Astrocyte of the spinal cord (primary cell): Measurements from ENCODE around the gene SCFD2.

Source experiments
- DNase-seq: peaks from one replicate; pipeline ENCODE4 v3.0.0; 2011; ENCODE audit warnings: low read depth, low spot score
- H3K4me3 ChIP-seq: 2 replicates; pipeline ENCODE4 v1.5.1; 2011; ENCODE audit warnings: low read depth, mild to moderate bottlenecking, low read length, moderate library complexity
- CTCF ChIP-seq: IDR thresholded peaks from 2 replicates; pipeline ENCODE4 v1.5.1; 2012; ENCODE audit warnings: low read depth, mild to moderate bottlenecking, low read length, inconsistent platforms
- in situ Hi-C: cut with HindIII; loops from 2 replicates; pipeline ENCODE4 v1.10.0; 2017; ENCODE audit warnings: low sequenced_read_pairs

SCFD2 gene

GRCh38 chr4:52892880-52893279, 473.0 kb downstream of the SCFD2 start:
- no peak for TF ChIP-seq CTCF
- no peak overlapping the region for H3K4me3 ChIP-seq
- no peak for DNase-seq
- in situ Hi-C loops, result no loop called here

GRCh38 chr4:52891743-52892142, 474.1 kb downstream of the SCFD2 start:
- no peak for TF ChIP-seq CTCF
- no peak for DNase-seq
- in situ Hi-C loops, result no loop called here
- no peak overlapping the region for H3K4me3 ChIP-seq

- no peak for DNase-seq
- no peak for TF ChIP-seq CTCF
- in situ Hi-C loops, result no loop called here
- no peak overlapping the region for H3K4me3 ChIP-seq
Measured at GRCh38 chr4:52890521-52890791, 475.4 kb downstream of the SCFD2 start.

- in situ Hi-C loops, result no loop called here
- TF ChIP-seq CTCF, result no peak
- DNase-seq, result no peak
- no peak overlapping the region for H3K4me3 ChIP-seq
Measured at GRCh38 chr4:52889778-52890520, 475.9 kb downstream of the SCFD2 start.

GRCh38 chr4:52889354-52889753, 476.5 kb downstream of the SCFD2 start:
- DNase-seq, result no peak
- no peak overlapping the region for H3K4me3 ChIP-seq
- no peak for TF ChIP-seq CTCF
- in situ Hi-C loops, result no loop called here

GRCh38 chr4:52884994-52885393, 480.9 kb downstream of the SCFD2 start:
- H3K4me3 ChIP-seq, result no peak overlapping the region
- in situ Hi-C loops, result no loop called here
- no peak for TF ChIP-seq CTCF
- no peak for DNase-seq
